ENCODE results near the gene MSANTD1.

MSANTD1 gene

DNA sequence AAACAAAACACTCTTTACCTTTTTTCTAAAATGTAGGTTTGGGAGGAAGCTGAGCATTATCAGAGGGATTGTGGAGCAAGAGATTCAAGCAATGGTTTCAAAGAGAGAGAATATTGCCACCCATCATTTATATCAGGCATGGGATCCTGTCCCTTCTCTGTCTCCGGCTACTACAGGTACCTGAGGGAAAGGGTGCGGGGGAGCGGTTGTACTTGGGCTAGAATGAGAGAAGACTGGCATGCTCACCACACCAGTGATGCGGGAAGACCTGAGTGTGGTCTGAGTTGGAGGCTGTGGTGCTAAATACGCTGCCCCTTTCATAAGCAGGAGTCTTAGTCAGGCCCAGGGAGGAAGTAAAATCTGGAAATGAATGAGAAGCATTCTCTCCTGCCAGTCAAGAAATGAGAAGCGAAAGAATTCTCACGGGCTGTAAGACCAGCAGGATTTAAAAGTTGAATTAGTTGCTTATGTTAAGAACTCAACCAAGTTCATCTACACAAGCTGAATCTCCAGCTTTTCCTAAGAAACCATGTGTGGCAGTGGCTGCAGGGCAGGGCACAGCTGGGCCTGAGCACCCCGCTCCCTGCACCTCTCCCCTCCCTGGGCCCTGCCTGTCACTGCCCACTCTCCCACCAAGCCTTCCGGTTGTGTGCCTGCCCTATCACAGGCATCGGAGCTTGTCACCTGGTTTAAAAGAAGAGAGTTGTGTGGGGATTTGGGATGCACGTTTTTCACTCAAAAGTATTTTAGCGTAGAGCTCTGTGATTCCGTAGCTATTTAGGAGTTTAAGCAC is 24.8 kb upstream of the MSANTD1 start:
- H3K36me3 ChIP-seq (ENCODE audit: insufficient read depth, insufficient read length, low read length), result peaks cover 93% of the 10 kb centered on the region
- DNase-seq (ENCODE audit: low read depth, low spot score), result no peak
- no peak overlapping the region for H3K9ac ChIP-seq (ENCODE audit: insufficient read length, low read depth)

DNA sequence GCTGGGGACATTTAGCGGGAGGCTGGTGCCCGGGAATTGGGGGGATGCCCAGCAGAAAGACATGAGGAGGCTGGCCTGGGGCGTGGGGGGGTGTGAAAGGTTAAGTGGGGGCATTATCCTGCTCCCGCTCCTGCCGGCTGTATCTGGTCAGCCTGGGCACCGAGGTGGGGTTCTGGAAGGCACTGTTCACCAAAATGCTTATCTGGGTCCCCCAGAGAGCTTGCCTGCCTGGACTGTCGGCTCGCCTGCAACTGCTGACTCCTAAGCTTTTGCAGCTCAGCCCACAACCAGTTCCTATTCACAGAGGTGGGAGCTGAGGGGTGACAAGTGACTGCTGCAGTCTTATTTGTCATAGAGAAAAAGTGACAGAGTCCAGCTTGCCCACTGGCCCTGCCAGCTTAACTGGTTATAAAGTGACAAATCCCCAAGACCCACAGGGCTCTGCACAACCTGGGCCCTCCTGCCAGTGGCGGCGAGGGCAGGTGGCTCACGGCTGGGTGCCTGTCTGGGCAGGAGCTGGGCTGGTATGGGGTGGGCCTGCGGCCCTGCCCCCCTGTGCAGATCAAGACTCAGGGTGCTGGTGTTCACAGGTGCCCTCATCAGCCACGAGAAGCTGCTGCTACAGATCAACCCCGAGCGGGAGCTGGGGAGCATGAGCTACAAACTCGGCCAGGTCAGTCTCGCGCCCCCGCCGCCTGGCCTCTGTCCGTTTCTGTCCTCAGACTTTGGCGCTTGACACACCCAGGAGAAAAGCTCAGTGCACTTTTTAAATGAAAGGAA is 23.7 kb upstream of the MSANTD1 start:
- no peak overlapping the region for H3K9ac ChIP-seq (ENCODE audit: insufficient read length, low read depth)
- peaks cover 93% of the 10 kb centered on the region for H3K36me3 ChIP-seq (ENCODE audit: insufficient read depth, insufficient read length, low read length)
- TF ChIP-seq YY1 (IDR thresholded peaks at IDR 0.05; ENCODE audit: insufficient read depth, insufficient read length) (no peak), SUZ12 (IDR thresholded peaks at IDR 0.05; ENCODE audit: extremely low read depth, insufficient read depth, insufficient read length) (no peak), ZNF274 (IDR thresholded peaks at IDR 0.05; ENCODE audit: low read depth, low read length) (no peak)
- peaks cover 2% of the 10 kb centered on the region for H3K4me1 ChIP-seq (ENCODE audit: insufficient read depth, insufficient read length)
- H3K4me3 ChIP-seq (ENCODE audit: insufficient read length, low read depth), result no peak overlapping the region
- H3K27me3 ChIP-seq (ENCODE audit: insufficient read depth, insufficient read length), result no peaks in the 10 kb centered on the region
- no peaks in the 10 kb centered on the region for H3K9me3 ChIP-seq (ENCODE audit: insufficient read depth, low read length)
- DNase-seq (ENCODE audit: low read depth, low spot score), result no peak

More for the DNA sequence above, 24.8 kb upstream of the MSANTD1 start:
- Histone ChIP-seq H3K4me3 (ENCODE audit: insufficient read length, low read depth) (no peak overlapping the region), H3K9me3 (ENCODE audit: insufficient read depth, low read length) (no peaks in the 10 kb centered on the region), H3K4me1 (ENCODE audit: insufficient read depth, insufficient read length) (peaks cover 2% of the 10 kb centered on the region), H3K27me3 (ENCODE audit: insufficient read depth, insufficient read length) (no peaks in the 10 kb centered on the region)
- no peak for TF ChIP-seq SUZ12 (IDR thresholded peaks at IDR 0.05; ENCODE audit: extremely low read depth, insufficient read depth, insufficient read length)
- TF ChIP-seq ZNF274 (IDR thresholded peaks at IDR 0.05; ENCODE audit: low read depth, low read length), result no peak
- TF ChIP-seq YY1 (IDR thresholded peaks at IDR 0.05; ENCODE audit: insufficient read depth, insufficient read length), result no peak

DNA sequence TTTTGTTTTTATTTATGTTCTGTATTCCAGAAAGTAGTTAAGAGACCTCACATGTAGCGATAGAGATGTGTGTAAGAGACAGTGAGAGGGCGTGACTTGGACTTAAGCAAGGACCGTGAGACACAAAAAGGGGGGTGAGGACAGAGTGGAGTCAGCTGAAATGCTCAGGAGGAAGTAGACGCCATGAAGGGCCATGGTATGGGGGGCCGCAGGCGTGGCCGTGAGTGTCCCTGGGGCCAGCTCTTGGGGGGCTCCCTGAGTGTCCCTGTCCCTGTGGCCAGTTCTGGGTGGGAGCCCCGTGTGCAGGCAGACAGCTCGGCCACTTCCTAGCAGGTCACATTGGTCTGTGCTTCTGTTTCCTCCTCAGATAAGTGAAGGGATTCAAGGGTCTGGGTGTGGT is 23.0 kb upstream of the MSANTD1 start:
- Histone ChIP-seq H3K36me3 (ENCODE audit: insufficient read depth, insufficient read length, low read length) (peaks cover 94% of the 10 kb centered on the region), H3K9me3 (ENCODE audit: insufficient read depth, low read length) (no peaks in the 10 kb centered on the region)
- no peak for DNase-seq (ENCODE audit: low read depth, low spot score)

DNA sequence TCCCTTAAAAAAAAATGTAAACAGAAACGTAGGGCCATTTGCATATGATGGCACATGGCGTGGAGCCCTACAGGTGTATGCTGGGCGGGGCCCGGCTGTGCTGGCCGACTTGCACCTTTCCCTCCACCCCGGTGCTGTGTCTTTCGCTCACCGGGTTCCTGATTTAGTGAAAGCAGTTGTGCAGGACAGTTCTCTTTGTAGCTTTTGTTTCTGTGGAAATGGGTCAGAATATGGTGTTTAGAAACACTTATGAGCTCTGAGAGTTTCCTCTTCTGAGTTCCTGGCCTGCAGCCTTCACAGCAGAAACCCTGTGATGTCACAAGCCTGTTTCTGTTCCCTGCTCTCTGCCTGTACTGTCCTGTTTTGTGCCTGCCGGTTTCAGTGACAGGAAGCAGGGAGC is 22.5 kb upstream of the MSANTD1 start:
- Histone ChIP-seq H3K27me3 (ENCODE audit: insufficient read depth, insufficient read length) (no peaks in the 10 kb centered on the region), H3K4me1 (ENCODE audit: insufficient read depth, insufficient read length) (peaks cover 2% of the 10 kb centered on the region), H3K9ac (ENCODE audit: insufficient read length, low read depth) (no peak overlapping the region), H3K4me3 (ENCODE audit: insufficient read length, low read depth) (no peak overlapping the region), H3K36me3 (ENCODE audit: insufficient read depth, insufficient read length, low read length) (peaks cover 94% of the 10 kb centered on the region), H3K9me3 (ENCODE audit: insufficient read depth, low read length) (no peaks in the 10 kb centered on the region)
- TF ChIP-seq SUZ12 (IDR thresholded peaks at IDR 0.05; ENCODE audit: extremely low read depth, insufficient read depth, insufficient read length), result no peak
- TF ChIP-seq YY1 (IDR thresholded peaks at IDR 0.05; ENCODE audit: insufficient read depth, insufficient read length), result no peak
- TF ChIP-seq ZNF274 (IDR thresholded peaks at IDR 0.05; ENCODE audit: low read depth, low read length), result no peak
- DNase-seq (ENCODE audit: low read depth, low spot score), result no peak

More for the DNA sequence above, 23.0 kb upstream of the MSANTD1 start:
- TF ChIP-seq SUZ12 (IDR thresholded peaks at IDR 0.05; ENCODE audit: extremely low read depth, insufficient read depth, insufficient read length) (no peak), ZNF274 (IDR thresholded peaks at IDR 0.05; ENCODE audit: low read depth, low read length) (no peak), YY1 (IDR thresholded peaks at IDR 0.05; ENCODE audit: insufficient read depth, insufficient read length) (no peak)
- Histone ChIP-seq H3K9ac (ENCODE audit: insufficient read length, low read depth) (no peak overlapping the region), H3K4me3 (ENCODE audit: insufficient read length, low read depth) (no peak overlapping the region), H3K27me3 (ENCODE audit: insufficient read depth, insufficient read length) (no peaks in the 10 kb centered on the region), H3K4me1 (ENCODE audit: insufficient read depth, insufficient read length) (peaks cover 2% of the 10 kb centered on the region)

DNA sequence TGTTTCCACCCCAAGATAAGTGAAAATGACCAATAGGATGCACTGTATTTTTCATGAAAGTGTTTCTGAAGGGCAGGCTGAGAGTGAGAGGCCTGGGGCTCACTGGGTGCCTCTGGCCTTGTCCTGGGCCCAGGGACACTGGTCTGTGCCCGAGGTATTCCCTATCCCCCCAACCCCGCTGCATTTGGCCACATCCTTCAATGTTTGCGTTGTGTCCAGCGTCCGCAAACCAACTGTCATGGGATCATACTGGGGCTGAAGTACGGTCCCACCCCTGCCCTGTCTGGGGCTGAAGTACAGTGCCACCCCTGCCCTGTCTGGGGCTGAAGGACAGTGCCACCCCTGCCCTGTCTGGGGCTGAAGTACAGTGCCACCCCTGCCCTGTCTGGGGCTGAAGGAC is 22.0 kb upstream of the MSANTD1 start:
- H3K4me3 ChIP-seq (ENCODE audit: insufficient read length, low read depth), result no peak overlapping the region
- no peak overlapping the region for H3K9ac ChIP-seq (ENCODE audit: insufficient read length, low read depth)
- DNase-seq (ENCODE audit: low read depth, low spot score), result no peak
- H3K9me3 ChIP-seq (ENCODE audit: insufficient read depth, low read length), result no peaks in the 10 kb centered on the region
- peaks cover 94% of the 10 kb centered on the region for H3K36me3 ChIP-seq (ENCODE audit: insufficient read depth, insufficient read length, low read length)
- no peaks in the 10 kb centered on the region for H3K27me3 ChIP-seq (ENCODE audit: insufficient read depth, insufficient read length)
- peaks cover 2% of the 10 kb centered on the region for H3K4me1 ChIP-seq (ENCODE audit: insufficient read depth, insufficient read length)
- TF ChIP-seq ZNF274 (IDR thresholded peaks at IDR 0.05; ENCODE audit: low read depth, low read length), result no peak
- TF ChIP-seq YY1 (IDR thresholded peaks at IDR 0.05; ENCODE audit: insufficient read depth, insufficient read length), result no peak
- no peak for TF ChIP-seq SUZ12 (IDR thresholded peaks at IDR 0.05; ENCODE audit: extremely low read depth, insufficient read depth, insufficient read length)

DNA sequence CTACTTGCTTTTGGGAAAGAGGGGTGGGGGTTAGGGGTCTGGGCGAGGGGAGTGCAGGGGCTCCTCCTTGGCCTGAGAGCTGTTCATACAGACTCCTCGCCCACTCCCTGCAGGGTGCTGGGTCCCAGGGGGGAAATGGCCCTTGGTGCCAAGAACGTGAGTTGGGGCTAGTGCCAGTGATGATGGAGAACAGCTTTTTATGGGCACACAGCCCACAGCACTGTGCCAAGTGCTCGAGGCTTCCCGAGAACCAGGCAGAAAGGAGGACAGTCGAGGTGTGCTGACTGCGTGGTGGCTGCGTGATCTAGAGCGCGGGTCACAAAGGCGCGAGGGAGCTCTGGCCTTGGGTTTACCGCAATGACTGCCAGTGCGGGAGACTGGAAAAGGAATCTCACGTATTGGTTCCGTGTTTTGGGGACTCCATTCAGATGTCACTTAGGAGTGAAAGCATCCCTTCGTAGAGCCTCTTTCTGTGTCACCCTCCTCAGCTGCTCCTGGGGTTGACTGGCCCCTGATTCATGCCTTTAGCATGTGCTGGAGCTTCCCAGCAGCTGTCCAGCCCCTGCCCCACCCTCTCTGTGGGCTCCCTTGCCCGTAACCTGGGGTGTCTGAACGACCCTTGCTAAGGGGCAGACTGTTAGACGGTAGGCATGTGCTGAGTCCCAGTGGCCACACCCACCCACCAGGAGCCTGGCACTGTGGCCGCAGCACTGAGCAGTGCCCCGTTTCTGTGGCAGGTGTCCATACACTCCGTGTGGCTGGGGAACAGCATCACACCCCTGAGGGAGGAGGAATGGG is 20.9 kb upstream of the MSANTD1 start:
- H3K36me3 ChIP-seq (ENCODE audit: insufficient read depth, insufficient read length, low read length), result peaks cover 94% of the 10 kb centered on the region
- no peak for TF ChIP-seq ZNF274 (IDR thresholded peaks at IDR 0.05; ENCODE audit: low read depth, low read length)
- TF ChIP-seq YY1 (IDR thresholded peaks at IDR 0.05; ENCODE audit: insufficient read depth, insufficient read length), result no peak
- TF ChIP-seq SUZ12 (IDR thresholded peaks at IDR 0.05; ENCODE audit: extremely low read depth, insufficient read depth, insufficient read length), result no peak

More for the DNA sequence above, 20.9 kb upstream of the MSANTD1 start:
- H3K4me1 ChIP-seq (ENCODE audit: insufficient read depth, insufficient read length), result peaks cover 5% of the 10 kb centered on the region
- no peaks in the 10 kb centered on the region for H3K9me3 ChIP-seq (ENCODE audit: insufficient read depth, low read length)
- H3K27me3 ChIP-seq (ENCODE audit: insufficient read depth, insufficient read length), result no peaks in the 10 kb centered on the region
- no peak overlapping the region for H3K4me3 ChIP-seq (ENCODE audit: insufficient read length, low read depth)
- no peak for DNase-seq (ENCODE audit: low read depth, low spot score)
- H3K9ac ChIP-seq (ENCODE audit: insufficient read length, low read depth), result no peak overlapping the region
